SK-N-SH (cell line): ENCODE data around the gene GGT7. TPM values are rescaled to one million over a fixed set of nuclear protein-coding genes. Genes with fewer than 3 reads are reported as not detected.

Experiments used
- CTCF ChIA-PET: fragments of 300-600, 350-600 bp; formaldehyde crosslinking; extraction: SDS; loops from one replicate; lab custom pipeline; 2021; lab: Yijun Ruan, JAX
- POLR2A ChIA-PET: fragments of 350-600 bp; sonication (Branson Sonifier 250); formaldehyde crosslinking; extraction: SDS; loops from one replicate; lab custom pipeline; 2020; ENCODE audit warnings: antibody characterized with exemption, inconsistent platforms; lab: Yijun Ruan, JAX
- DNase-seq: peaks from one replicate; pipeline ENCODE4 v3.0.0; 2012
- H2AFZ ChIP-seq: fragments of 200-600 bp; sonication (generic); 2 replicates; pipeline ENCODE4 v1.8.1; 2016; ENCODE audit warnings: antibody characterized with exemption, mild to moderate bottlenecking, low read depth
- H3F3A ChIP-seq: fragments of 200-600 bp; sonication (generic); replicated peaks from 2 replicates; pipeline ENCODE3; 2016; ENCODE audit warnings: antibody characterized with exemption, mild to moderate bottlenecking; ENCODE audit not compliant: insufficient read depth
- H3K27ac ChIP-seq, 2 experiments: fragments of 200-500 bp in 1 of 2; fragments of 200-600 bp in 1 of 2; sonication (Bioruptor generic) in 1 of 2; sonication (generic), shearing (Covaris generic) in 1 of 2; 2 replicates each; pipeline versions ENCODE4 v1.5.1 to v1.6.1; 2014 to 2016; ENCODE audit warnings: low read depth in 2 of 2, inconsistent platforms in 1 of 2, low read length in 1 of 2, mild to moderate bottlenecking in 1 of 2, mixed read lengths in 1 of 2
- H3K27me3 ChIP-seq: fragments of 200-600 bp; sonication (generic), shearing (Covaris generic); 2 replicates; pipeline ENCODE4 v1.6.1; 2016; ENCODE audit warnings: mixed run types; ENCODE audit not compliant: insufficient read depth
- H3K36me3 ChIP-seq, 2 experiments: fragments of 200-500 bp in 1 of 2; fragments of 200-600 bp in 1 of 2; sonication (Bioruptor generic) in 1 of 2; sonication (generic) in 1 of 2; replicated peaks in 1 of 2; 2 replicates each; pipeline versions ENCODE3 to v1.5.1; 2014 to 2016; ENCODE audit warnings: low read length in 1 of 2, mild to moderate bottlenecking in 1 of 2; ENCODE audit not compliant: insufficient read depth in 2 of 2, control insufficient read depth in 1 of 2
- H3K4me1 ChIP-seq, 2 experiments: fragments of 200-500 bp in 1 of 2; fragments of 200-600 bp in 1 of 2; sonication (Bioruptor generic) in 1 of 2; sonication (generic), shearing (Covaris generic) in 1 of 2; 2 replicates each; pipeline versions ENCODE4 v1.5.1 to v1.6.1; 2014 to 2016; ENCODE audit warnings: low read depth in 1 of 2, low read length in 1 of 2, mixed run types in 1 of 2; ENCODE audit not compliant: insufficient read depth in 2 of 2, control insufficient read depth in 1 of 2
- H3K4me2 ChIP-seq: fragments of 200-600 bp; sonication (generic), shearing (Covaris generic); 2 replicates; pipeline ENCODE4 v1.6.1; 2017; ENCODE audit warnings: mixed run types
- H3K4me3 ChIP-seq, 2 experiments: fragments of 200-500 bp in 1 of 2; fragments of 200-600 bp in 1 of 2; sonication (Bioruptor generic) in 1 of 2; sonication (generic), shearing (Covaris generic) in 1 of 2; 2 replicates each; pipeline versions ENCODE4 v1.5.1 to v1.8.1; 2014 to 2016; ENCODE audit warnings: low read depth in 2 of 2, inconsistent platforms in 1 of 2, low read length in 1 of 2, mild to moderate bottlenecking in 1 of 2, mixed read lengths in 1 of 2, moderate library complexity in 1 of 2
- H3K79me2 ChIP-seq: fragments of 200-600 bp; sonication (generic); 2 replicates; pipeline ENCODE4 v1.8.1; 2017; ENCODE audit warnings: mild to moderate bottlenecking; ENCODE audit not compliant: insufficient read depth
- H3K9ac ChIP-seq: fragments of 200-600 bp; sonication (generic); 2 replicates; pipeline ENCODE4 v1.6.1; 2017; ENCODE audit warnings: mixed run types
- H3K9me2 ChIP-seq: fragments of 200-600 bp; sonication (generic); 2 replicates; pipeline ENCODE4 v1.6.1; 2017; ENCODE audit warnings: mixed run types
- H3K9me3 ChIP-seq: fragments of 200-600 bp; sonication (generic); 2 replicates; pipeline ENCODE4 v1.6.1; 2017; ENCODE audit warnings: mixed run types, mild to moderate bottlenecking, moderate library complexity
- H4K20me1 ChIP-seq: fragments of 200-600 bp; sonication (generic); 2 replicates; pipeline ENCODE4 v1.6.1; 2017; ENCODE audit warnings: mild to moderate bottlenecking, mixed run types; ENCODE audit not compliant: insufficient read depth
- EP300 ChIP-seq, 2 experiments: IDR thresholded peaks; 2 replicates each; pipeline versions ENCODE4 v1.4.0 to v1.6.1; 2012; ENCODE audit warnings: borderline replicate concordance in 1 of 2, low read depth in 1 of 2, low read length in 1 of 2
- EZH2phosphoT487 ChIP-seq: fragments of 200-600 bp; sonication (generic); IDR thresholded peaks from 2 replicates; pipeline ENCODE4 v1.6.1; 2017; ENCODE audit warnings: low read depth, mixed run types, mild to moderate bottlenecking, antibody characterized with exemption, moderate library complexity, borderline replicate concordance
- FOSL2 ChIP-seq: IDR thresholded peaks from 2 replicates; pipeline ENCODE4 v1.4.0; 2012; ENCODE audit warnings: low read depth, mild to moderate bottlenecking, moderate library complexity, borderline replicate concordance
- FOXJ3 ChIP-seq: sonication (generic); formaldehyde crosslinking; IDR thresholded peaks from 2 replicates; pipeline ENCODE4 v1.5.1; 2020; ENCODE audit warnings: mild to moderate bottlenecking, missing genetic modification reagents
- FOXM1 ChIP-seq: IDR thresholded peaks from 2 replicates; pipeline ENCODE4 v1.4.0; 2012; ENCODE audit warnings: low read depth, mild to moderate bottlenecking
- GABPA ChIP-seq: IDR thresholded peaks from 2 replicates; pipeline ENCODE4 v1.4.0; 2012; ENCODE audit warnings: low read depth, mild to moderate bottlenecking
- GATA2 ChIP-seq: sonication (generic); formaldehyde crosslinking; IDR thresholded peaks from 2 replicates; pipeline ENCODE4 v1.5.0; 2020; ENCODE audit warnings: mild to moderate bottlenecking, missing genetic modification reagents
- NFIC ChIP-seq: IDR thresholded peaks from 2 replicates; pipeline ENCODE4 v1.4.0; 2012; ENCODE audit warnings: borderline replicate concordance
- RCOR1 ChIP-seq: fragments of 150-350 bp; IDR thresholded peaks from 2 replicates; pipeline ENCODE4 v1.6.1; 2017; ENCODE audit warnings: antibody characterized with exemption, low read length
- RFX5 ChIP-seq: IDR thresholded peaks from 2 replicates; pipeline ENCODE4 v1.6.1; 2012; ENCODE audit warnings: mild to moderate bottlenecking, improper control_type of control experiment, low read length
- TAF1 ChIP-seq: IDR thresholded peaks from 2 replicates; pipeline ENCODE4 v1.6.1; 2012; ENCODE audit warnings: low read depth, mild to moderate bottlenecking, low read length, moderate library complexity, borderline replicate concordance
- TCF12 ChIP-seq: IDR thresholded peaks from 2 replicates; pipeline ENCODE4 v1.4.0; 2012
- YY1 ChIP-seq: IDR thresholded peaks from 2 replicates; pipeline ENCODE4 v1.4.0; 2012; ENCODE audit warnings: low read depth, mild to moderate bottlenecking
- WGBS: methylation state at CpG from one replicate; pipeline ENCODE4 v1.1.6; 2017; ENCODE audit warnings: low lambda C conversion rate; 5-methylcytosine and 5-hydroxymethylcytosine counted together
- polyA plus RNA-seq, 3 experiments: library from polyadenylated mRNA; depleted of rRNA; stranded (reverse); fragments of >200 nt; gene quantifications; 2 replicates each; pipeline ENCODE4 v1.2.3, GENCODE V29; 2012
- TF ChIP-seq, protein P1 (sequence below): IDR thresholded peaks from 2 replicates; pipeline ENCODE4 v1.4.0; 2012; ENCODE audit warnings: low read depth, borderline replicate concordance
- TF ChIP-seq, protein P2 (sequence below): IDR thresholded peaks from 2 replicates; pipeline ENCODE4 v1.6.1; 2012; ENCODE audit warnings: mild to moderate bottlenecking, low read depth, low read length, moderate library complexity
- TF ChIP-seq, protein P3 (sequence below): fragments of 150-350 bp; IDR thresholded peaks from 2 replicates; pipeline ENCODE4 v1.6.1; 2017; ENCODE audit warnings: antibody characterized with exemption, low read length, low read depth, borderline replicate concordance

Gene GGT7
- polyA plus RNA-seq, 1 of the 3 experiments (the other 2 are of a cell fraction): 22.5 TPM

DNA sequence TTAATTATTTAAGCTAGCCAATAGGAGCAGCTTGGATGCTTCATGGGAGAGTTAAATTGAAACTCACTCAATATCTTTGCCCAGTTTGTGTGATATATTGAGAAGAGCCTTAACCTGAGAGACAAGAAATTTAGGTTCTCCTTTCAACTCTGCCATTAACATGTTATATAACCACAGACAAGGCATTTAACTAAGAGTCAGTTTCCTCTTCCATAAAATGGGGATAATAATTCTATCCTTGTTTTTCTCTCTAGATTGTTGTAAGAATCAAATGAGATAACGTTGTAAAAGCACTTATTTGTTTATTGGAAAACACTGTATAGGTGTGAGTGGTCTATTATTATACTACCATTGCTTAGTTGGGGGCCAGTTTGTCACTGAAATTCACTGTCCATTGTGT lies 11.6 kb upstream of the GGT7 start:
- Histone ChIP-seq H3K27me3 (no peaks in the 10 kb centered on the region), H3K27ac (no peak overlapping the region), H3K4me3 (no peak overlapping the region), H3K4me2 (no peak overlapping the region), H3K36me3 (peaks cover 7 to 24% of the 10 kb centered on the region in 2 experiments), H4K20me1 (no peaks in the 10 kb centered on the region), H3K9me2 (no peaks in the 10 kb centered on the region), H3K9me3 (no peaks in the 10 kb centered on the region), H3F3A (no peaks in the 10 kb centered on the region), H3K79me2 (0 out of 2 replicates have a peak, but pooled peaks cover 8% of the 10 kb centered on the region), H3K4me1 (no peaks in the 10 kb centered on the region), H3K9ac (no peak overlapping the region), H2AFZ (no peak overlapping the region)
- ChIA-PET POLR2A (interaction anchor here (0.9 kb wide), 1 partner anchor 9 kb away, joined by 3 read pairs; no protein-coding TSS in a partner anchor), CTCF (no interaction called here)
- no peak for DNase-seq
- TF ChIP-seq EZH2phosphoT487: no peak
- TF ChIP-seq, protein P1, sequence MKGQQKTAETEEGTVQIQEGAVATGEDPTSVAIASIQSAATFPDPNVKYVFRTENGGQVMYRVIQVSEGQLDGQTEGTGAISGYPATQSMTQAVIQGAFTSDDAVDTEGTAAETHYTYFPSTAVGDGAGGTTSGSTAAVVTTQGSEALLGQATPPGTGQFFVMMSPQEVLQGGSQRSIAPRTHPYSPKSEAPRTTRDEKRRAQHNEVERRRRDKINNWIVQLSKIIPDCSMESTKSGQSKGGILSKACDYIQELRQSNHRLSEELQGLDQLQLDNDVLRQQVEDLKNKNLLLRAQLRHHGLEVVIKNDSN: no peak
- TF ChIP-seq GABPA: no peak
- TF ChIP-seq FOXJ3 (CRISPR knock-in tag): no peak
- no peak for TF ChIP-seq TAF1
- TF ChIP-seq, protein P2, sequence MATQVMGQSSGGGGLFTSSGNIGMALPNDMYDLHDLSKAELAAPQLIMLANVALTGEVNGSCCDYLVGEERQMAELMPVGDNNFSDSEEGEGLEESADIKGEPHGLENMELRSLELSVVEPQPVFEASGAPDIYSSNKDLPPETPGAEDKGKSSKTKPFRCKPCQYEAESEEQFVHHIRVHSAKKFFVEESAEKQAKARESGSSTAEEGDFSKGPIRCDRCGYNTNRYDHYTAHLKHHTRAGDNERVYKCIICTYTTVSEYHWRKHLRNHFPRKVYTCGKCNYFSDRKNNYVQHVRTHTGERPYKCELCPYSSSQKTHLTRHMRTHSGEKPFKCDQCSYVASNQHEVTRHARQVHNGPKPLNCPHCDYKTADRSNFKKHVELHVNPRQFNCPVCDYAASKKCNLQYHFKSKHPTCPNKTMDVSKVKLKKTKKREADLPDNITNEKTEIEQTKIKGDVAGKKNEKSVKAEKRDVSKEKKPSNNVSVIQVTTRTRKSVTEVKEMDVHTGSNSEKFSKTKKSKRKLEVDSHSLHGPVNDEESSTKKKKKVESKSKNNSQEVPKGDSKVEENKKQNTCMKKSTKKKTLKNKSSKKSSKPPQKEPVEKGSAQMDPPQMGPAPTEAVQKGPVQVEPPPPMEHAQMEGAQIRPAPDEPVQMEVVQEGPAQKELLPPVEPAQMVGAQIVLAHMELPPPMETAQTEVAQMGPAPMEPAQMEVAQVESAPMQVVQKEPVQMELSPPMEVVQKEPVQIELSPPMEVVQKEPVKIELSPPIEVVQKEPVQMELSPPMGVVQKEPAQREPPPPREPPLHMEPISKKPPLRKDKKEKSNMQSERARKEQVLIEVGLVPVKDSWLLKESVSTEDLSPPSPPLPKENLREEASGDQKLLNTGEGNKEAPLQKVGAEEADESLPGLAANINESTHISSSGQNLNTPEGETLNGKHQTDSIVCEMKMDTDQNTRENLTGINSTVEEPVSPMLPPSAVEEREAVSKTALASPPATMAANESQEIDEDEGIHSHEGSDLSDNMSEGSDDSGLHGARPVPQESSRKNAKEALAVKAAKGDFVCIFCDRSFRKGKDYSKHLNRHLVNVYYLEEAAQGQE: no peak
- no peak for TF ChIP-seq NFIC
- TF ChIP-seq, protein P3, sequence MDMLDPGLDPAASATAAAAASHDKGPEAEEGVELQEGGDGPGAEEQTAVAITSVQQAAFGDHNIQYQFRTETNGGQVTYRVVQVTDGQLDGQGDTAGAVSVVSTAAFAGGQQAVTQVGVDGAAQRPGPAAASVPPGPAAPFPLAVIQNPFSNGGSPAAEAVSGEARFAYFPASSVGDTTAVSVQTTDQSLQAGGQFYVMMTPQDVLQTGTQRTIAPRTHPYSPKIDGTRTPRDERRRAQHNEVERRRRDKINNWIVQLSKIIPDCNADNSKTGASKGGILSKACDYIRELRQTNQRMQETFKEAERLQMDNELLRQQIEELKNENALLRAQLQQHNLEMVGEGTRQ: no peak
- no peak for TF ChIP-seq EP300 (IDR thresholded peaks at IDR 0.05; ENCODE audit: borderline replicate concordance in 1 of 2, low read depth in 1 of 2, low read length in 1 of 2)
- no peak for TF ChIP-seq RCOR1
- no peak for TF ChIP-seq GATA2 (CRISPR knock-in tag)
- TF ChIP-seq FOSL2: no peak
- no peak for TF ChIP-seq TCF12
- TF ChIP-seq RFX5: no peak
- no peak for TF ChIP-seq YY1
- no peak for TF ChIP-seq FOXM1
- WGBS: 82% methylated on average over 1 of the region's 1 CpG
